PFSK-1 (cell line): Measurements from ENCODE around the gene INCA1. TPM values are rescaled to one million over a fixed set of nuclear protein-coding genes. Genes with fewer than 3 reads are reported as not detected.
A peak's percentile ranks its signal among the peaks of the same experiment; 100 is the strongest.

Experiments
- FOXP2 ChIP-seq: optimal IDR thresholded peaks from 2 replicates; pipeline ENCODE3; 2011; ENCODE audit warnings: borderline replicate concordance, control low read depth, inconsistent platforms; ENCODE audit not compliant: insufficient read depth; ENCODE audit errors: extremely low read length, extremely low read depth
- POLR2AphosphoS5 ChIP-seq: IDR thresholded peaks from 2 replicates; pipeline ENCODE4 v1.6.1; 2012; ENCODE audit warnings: low read depth, mild to moderate bottlenecking, control low read depth, low read length, moderate library complexity
- REST ChIP-seq, 2 experiments: IDR thresholded peaks; 2 replicates each; pipeline versions ENCODE4 v1.6.1 to v1.8.0; 2011 to 2012; ENCODE audit warnings: low read depth in 2 of 2, low read length in 2 of 2, control low read depth in 1 of 2, inconsistent platforms in 1 of 2, mild to moderate bottlenecking in 1 of 2, moderate library complexity in 1 of 2; ENCODE audit not compliant: insufficient read depth in 1 of 2
- SIN3A ChIP-seq: IDR thresholded peaks from 2 replicates; pipeline ENCODE4 v1.6.1; 2012; ENCODE audit warnings: mild to moderate bottlenecking, low read length, moderate library complexity, borderline replicate concordance; ENCODE audit not compliant: insufficient read depth
- TAF1 ChIP-seq: IDR thresholded peaks from 2 replicates; pipeline ENCODE4 v1.6.1; 2012; ENCODE audit warnings: low read length, control low read depth, borderline replicate concordance; ENCODE audit not compliant: insufficient read depth
- polyA plus RNA-seq: library from polyadenylated mRNA; unstranded; fragments of >200 nt; gene quantifications from one replicate; pipeline ENCODE4 v1.2.1, GENCODE V29; 2012; ENCODE audit warnings: low read depth, missing spikeins; ENCODE audit not compliant: insufficient read length

Gene INCA1
- 2.4 TPM for polyA plus RNA-seq

- TF ChIP-seq TAF1 (no peak), FOXP2 (no peak), POLR2AphosphoS5 (peak; percentile 71)
Measured at GRCh38 chr17:4997302-4998026, at the start of gene INCA1, which contains the start of gene KIF1C. INCA1 (minus strand) TSS chr17:4997522; CDS start chr17:4994437, 3,085 bp downstream. KIF1C (plus strand) TSS chr17:4997950; CDS start chr17:5000247, 2,297 bp downstream.

GRCh38 chr17:5045496-5045895, 48.2 kb upstream of the INCA1 start:
- TF ChIP-seq REST (IDR thresholded peaks at IDR 0.05; ENCODE audit: insufficient read depth in 1 of 2, low read depth in 2 of 2, low read length in 2 of 2) (no peak), FOXP2 (no peak), SIN3A (no peak), TAF1 (no peak), POLR2AphosphoS5 (no peak)

GRCh38 chr17:5044630-5045029, 47.3 kb upstream of the INCA1 start:
- TF ChIP-seq TAF1 (no peak), REST (IDR thresholded peaks at IDR 0.05; ENCODE audit: insufficient read depth in 1 of 2, low read depth in 2 of 2, low read length in 2 of 2) (no peak), FOXP2 (no peak), SIN3A (no peak)

- TF ChIP-seq REST (IDR thresholded peaks at IDR 0.05; ENCODE audit: insufficient read depth in 1 of 2, low read depth in 2 of 2, low read length in 2 of 2) (no peak), POLR2AphosphoS5 (no peak), FOXP2 (no peak), SIN3A (no peak), TAF1 (no peak)
Measured at GRCh38 chr17:5043524-5043923, 46.2 kb upstream of the INCA1 start.

- TF ChIP-seq POLR2AphosphoS5 (no peak), REST (IDR thresholded peaks at IDR 0.05; ENCODE audit: insufficient read depth in 1 of 2, low read depth in 2 of 2, low read length in 2 of 2) (no peak), SIN3A (no peak), FOXP2 (no peak), TAF1 (no peak)
Measured at GRCh38 chr17:5042157-5043022, 45.1 kb upstream of the INCA1 start.
